Measurements from ENCODE around the gene PACRG.

PACRG gene

DNA sequence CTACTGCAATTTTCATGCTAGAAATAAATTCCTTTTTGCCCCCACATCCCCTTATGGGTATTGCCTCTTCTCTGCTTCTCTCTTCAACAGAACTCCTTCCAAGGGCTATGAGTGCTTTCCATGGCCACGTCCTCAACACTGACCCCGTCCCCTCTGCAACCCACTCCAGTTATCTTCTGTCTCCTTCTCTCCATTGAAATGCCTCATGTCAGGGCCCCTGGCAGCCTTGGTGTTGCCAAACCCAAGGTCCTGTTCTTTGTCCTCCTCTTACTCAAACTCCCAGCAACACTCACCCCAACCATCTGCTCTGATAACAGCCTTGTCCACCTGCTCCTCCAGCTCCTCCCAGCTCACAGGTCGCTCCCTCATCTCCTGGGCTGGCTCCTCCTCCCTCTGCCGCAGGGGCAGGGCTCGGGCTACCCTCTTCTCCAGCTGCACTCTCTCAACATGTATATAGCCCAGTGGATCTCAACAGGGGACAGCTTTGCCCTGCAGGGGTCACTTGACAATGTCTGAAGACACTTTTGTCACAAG lies 490.7 kb downstream of the PACRG start:
- no peak for DNase-seq

DNA sequence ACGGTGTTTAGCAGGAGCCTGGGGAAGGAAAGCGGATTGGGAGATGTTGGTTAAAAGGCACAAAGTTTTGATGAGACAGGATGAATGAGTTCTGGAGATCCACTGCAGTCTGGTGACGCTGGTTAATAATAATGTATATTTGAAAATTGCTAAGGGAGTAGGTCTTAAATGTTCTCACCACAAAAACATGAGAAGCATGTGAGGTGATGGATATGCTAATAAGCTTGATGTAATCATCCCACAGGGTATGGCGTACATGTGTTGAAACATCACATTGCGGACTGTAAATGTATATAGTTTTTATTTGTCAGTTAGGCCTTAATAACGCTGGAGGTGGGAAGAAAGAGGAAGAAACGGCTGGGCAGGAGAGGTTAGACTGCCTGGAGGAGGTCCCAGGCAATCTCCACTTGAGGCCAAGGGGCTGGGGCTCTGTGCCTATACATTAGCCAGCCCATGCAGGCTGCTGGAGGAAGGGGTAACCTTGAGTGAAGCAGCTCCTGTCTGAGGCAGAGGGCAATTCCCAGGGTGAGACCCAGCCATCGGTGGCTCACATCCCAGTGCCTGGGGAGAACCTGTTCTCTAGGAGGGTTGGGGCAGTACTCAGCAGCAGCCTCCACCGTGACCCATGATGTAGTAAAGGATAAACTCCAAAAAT lies 498.5 kb downstream of the PACRG start:
- no peak for DNase-seq

DNA sequence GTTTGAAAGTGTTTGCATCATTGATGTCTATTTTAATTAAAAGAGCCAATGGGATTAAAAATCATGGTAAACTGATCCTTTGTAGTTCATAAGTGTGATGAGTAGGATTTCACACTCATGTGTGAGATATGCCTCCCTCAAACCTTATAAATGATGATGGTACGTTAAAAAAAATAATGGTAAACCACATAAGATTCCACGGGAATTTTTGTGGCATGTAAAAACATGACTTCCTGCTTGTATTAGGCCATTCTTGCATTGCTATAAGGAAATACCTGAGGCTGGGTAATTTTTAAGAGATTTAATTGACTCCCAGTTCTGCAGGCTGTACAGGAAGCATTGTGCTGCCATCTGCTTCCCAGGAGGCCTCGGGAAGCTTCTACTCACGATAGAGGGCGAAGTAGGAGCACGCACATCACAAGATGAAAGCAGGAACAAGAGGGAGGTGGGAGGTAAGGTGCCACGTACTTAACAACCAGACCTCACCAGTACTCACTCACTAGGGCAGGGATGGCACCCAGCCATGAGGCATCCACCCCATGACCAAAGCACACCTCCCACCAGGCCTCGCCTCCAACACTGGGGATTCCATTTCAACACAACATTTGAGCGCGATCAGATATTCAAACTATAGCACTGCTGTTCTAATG lies 499.2 kb downstream of the PACRG start:
- DNase-seq, result no peak

DNA sequence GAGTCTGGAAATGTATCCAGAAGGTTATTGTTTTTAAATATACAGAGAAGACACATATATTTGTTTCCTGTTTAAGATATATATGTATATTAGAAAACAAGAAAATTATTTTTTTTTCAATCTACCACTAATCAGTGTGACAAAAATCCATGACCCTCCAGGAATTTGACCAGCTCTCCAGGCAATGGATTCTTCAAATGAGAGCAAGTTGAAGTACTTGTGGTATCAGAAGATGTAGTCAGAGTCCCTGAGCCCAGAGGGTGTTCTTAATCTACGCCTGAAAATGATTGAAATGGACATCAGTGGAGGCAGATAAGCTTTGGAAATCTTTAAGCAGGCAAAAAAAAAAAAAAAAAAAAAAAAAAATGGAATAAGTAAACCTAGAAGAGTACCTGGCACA lies 500.3 kb downstream of the PACRG start:
- DNase-seq, result no peak

DNA sequence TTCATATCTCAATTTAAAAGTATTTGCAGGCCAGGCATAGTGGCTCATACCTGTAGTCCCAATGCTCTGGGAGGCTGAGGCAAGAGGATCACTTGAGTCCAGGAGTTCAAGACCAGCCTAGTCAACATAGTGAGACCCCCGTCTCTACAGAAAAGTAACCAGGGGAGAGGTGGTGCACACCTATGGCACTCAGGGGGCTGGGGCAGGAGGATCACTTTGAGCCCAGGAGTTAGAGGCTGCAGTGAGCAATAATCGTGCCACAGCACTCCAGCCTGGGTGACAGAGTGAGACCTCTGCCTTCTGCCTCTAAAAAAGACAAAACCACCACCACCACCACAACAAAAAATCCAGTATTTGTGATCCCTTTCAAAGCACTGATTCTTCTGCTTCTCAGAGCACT lies 501.3 kb downstream of the PACRG start:
- no peak for DNase-seq

DNA sequence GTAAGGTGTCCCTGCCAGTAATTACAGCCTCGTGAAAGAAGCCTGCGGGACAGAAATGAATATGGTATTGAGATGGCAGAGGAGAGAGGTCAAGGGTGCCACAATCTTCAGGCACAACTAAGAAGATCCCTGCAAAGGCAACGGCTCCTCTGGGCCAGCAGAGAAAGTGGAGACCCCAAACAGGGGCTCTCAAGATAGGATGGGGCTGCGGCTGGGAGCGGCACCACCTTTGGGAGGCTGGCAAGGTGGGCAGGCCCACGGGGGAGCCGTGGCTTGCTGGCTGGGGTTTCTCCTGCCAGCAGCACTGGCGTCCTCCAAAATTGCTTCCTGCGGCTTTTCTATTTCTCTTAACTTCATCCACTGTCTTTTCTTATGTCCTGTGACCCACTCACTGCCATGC lies 503.1 kb downstream of the PACRG start:
- no peak for DNase-seq

DNA sequence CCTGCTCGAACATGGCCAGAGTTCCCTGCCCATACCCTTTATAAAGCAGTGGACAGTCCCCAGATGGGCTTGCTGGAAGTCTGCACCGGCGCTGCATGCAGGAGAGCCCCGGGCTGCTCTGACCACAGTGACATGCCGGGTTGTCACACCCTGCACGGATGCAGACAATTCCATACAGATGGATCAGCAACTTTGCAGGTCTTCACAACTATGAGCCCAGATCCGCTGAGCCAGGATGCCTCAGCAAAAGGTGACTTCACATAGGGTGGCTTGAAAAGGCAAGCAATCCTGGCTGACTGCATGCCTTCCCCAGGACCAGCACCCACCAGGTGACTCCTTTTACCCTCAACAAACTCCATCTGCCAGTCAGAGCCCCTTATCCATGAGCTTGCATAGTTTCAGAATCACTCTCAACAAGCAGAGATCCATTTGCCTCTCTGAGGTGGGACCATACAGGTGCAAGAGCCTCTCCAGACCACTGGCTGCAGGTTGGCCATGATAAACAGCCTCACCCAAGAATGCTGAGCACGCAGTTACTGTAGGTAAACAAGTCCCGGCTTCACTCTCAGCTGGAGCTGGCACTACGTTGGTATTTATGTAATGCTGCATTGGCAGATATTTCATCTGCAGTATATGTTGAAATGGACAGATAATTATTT lies 503.7 kb downstream of the PACRG start:
- no peak for DNase-seq

DNA sequence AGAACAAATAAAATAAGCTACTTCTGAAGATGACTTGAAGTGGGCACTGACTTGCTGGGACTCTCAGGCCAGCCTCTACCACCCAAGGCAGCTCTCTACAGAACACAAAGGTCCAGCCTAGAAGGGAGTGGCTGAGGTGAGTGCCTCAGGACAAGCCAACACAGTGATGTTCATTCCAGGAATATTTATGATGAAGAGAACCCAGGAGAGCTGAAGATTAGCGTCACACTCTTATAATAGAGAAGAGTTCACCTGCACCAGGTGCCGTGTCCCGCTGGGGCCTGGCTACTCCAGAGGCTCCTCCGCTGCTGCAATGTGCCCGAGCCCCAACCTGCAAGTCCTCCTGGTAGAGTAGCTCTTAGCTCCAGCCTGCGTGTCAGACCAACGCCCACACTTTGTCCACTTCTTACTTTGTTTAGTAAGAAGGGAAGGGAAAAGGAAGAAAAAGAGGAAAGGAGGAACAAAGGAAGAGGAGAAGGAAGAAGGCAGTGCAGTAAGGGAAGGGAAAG lies 504.3 kb downstream of the PACRG start:
- DNase-seq, result no peak

DNA sequence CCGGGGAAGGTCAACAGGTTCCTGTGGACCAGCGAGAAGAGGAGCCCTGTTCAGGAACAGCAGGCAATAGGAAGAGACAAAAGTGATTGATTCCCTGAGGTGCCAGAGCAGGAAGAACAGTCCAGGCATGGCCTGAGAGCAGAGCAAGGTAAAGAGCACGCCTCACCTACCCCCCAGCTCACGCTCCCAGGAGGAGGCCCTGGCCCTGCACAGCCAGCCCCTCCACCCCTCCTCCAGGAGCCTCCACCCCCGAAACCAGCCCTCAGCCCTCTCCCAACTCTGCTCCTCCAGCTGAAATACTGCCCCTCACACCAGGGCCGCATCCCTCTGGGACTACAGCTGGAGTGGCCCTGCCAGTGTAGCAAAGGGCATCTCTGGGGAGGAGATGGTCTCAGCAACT lies 504.9 kb downstream of the PACRG start:
- no peak for DNase-seq

DNA sequence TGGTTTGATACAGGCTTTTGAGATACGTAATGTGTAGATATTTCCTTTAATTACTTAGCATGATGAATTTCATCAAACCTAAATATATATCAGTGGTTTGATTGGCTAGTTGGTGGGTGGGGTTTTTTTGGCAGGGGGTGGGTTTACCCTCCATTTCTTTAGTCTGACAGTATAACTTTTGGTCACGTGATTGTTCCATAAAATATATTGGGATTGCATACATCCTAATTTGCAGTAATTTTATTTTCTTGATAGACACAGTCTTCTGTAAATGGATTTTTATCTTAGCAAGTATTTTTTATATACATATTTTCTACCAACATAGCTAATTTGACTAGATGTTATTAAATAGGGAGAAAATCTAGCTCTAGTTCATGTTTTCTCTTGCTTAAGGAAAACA lies 509.3 kb downstream of the PACRG start:
- DNase-seq, result no peak

DNA sequence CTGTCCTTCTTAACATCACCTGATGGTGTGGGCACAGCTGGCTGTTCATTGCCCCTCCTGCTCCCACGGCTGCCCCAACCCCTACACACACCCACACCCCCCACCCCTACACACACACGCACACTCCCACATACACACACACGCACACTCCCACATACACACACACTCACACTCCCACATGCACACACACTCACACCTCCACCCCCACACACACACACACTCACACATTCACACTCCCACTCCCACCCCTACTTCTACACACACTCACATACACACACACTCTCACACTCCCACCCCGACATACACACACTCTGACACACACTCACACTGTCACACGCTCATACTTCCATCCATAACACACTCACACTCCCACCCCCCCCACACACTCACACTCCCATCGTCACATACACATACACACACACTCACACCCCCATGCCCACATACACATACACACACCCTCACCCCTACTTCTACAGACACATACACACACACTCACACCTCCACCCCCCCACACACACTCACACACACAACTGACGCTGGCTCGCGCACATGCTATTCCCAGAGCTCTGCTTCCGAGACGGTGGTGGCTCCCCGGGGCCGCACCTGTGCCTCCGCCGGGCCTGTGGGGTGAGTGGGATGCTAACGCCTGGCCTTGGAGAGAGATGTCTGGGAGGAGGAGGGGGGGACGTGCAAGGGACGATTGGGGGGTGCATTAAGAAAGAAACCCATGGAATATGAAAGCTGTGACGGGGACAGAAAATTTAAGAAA lies 512.0 kb downstream of the PACRG start:
- no peak for DNase-seq

DNA sequence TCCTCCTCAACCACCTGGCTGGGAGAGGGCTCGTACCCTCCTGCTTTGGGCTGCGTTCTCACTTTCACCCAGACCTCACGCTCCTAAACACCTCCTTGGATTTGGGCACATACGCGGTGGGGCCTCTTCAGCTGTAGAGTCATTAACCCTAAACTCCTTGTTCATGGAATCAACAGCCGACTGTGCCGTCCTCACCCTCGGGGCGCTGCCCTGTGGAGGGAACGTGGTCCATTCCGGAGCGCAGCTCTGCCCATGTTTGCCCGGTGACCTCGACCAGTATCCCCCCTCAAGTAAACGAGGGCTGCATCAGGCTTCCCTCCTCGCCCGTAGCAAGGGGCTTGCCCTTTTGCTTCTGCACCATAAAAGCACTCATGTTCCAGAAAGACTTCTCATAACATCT lies 512.8 kb downstream of the PACRG start:
- no peak for DNase-seq

DNA sequence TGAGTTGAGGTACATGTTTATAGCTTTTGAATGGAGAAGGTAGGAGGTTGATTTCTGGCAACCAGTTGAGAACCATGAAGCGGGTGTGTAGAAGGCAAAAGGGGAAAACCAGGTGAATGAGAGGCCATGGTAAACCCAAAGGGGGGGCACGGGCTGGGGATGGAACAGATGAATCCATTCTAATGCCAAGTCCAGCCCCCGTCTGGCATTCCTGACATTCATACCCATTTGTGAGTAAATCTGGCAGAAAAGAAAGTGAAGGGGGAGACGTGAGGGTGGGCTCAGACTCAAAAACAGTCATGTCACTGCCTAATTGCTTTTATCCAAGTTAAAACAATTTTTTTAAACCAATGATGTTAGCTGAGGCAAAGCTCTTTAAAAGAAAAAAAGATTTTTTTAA lies 513.9 kb downstream of the PACRG start:
- DNase-seq, result no peak

DNA sequence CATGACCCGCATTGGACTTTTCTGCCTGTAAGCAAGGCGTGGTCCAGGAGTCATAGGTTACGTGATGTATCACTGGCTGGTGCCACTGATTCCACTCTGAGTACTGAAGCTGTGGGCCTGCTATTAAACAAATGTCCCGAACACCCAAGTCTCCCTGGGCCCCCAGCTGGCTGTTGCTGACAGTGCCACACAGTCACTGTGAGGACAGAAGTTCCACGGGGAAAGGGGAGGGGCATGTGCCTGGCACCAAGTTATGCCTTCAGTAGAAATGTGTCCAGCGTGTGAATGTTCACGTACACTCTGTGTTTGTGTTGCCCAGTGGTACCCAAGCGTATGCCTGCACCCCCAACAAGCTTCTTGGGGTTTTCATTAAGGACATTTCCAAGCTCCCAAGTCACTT lies 515.3 kb downstream of the PACRG start:
- DNase-seq, result peak; percentile 85

DNA sequence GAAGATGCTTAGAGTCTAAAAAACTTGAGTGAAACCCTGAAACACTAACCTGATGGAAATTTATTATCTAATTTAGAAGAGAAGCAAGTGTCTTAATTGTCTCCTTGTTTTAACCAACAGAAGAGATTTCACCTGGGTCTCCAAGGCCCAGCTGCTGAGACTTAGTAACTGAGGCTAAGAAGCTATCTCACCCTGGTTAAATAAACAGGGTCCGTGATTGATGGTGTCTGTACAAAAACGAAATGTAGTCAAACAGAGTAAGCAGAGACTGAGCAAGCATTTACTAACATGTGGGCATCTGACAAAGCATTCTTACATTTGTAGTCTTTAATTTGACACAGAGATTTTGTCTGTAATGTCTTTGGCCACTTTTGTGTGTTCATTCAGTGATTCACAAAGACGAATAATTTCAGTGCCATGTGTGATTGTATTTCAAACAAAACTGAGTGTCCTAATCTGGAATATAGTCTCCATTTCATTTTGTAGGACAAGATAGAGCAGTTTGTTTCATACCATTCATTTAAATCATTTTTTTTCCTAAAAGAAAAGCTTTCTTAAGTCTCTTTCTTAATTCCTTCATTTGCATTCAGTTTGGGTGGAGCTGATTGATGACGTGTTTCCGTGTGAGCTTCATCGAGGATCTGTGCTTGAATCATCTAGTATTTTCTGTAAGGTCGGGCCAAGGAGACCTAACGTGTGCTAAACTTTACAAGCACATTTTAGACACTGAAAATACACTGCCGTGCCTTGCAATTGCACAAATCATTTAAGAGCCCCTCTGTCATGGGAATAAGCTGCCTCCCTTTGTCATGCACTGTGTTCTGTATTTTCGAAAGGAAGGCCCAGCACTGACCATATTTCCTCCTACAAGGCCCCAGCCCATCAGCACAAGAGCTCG lies 516.2 kb downstream of the PACRG start:
- no peak for DNase-seq

DNA sequence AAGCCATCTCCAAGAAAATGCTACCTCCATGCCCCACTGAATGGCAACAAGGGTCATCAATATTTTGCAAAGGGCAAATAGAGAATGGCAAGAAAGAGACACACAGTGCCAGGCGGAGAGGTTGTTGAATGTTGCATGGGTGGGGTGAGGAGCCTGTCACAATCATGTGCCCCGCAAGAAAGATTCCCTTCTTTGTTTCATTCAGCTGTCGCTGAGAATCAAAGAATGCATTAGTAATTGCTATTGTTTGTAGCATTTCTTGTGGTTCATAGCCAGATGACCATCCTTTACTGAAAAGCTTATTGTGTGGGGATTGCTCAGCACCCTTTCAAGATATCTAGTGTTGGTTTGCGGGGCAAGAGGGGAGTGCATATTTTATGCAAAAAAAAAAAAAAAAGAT lies 520.3 kb downstream of the PACRG start:
- peak; percentile 89 for DNase-seq

DNA sequence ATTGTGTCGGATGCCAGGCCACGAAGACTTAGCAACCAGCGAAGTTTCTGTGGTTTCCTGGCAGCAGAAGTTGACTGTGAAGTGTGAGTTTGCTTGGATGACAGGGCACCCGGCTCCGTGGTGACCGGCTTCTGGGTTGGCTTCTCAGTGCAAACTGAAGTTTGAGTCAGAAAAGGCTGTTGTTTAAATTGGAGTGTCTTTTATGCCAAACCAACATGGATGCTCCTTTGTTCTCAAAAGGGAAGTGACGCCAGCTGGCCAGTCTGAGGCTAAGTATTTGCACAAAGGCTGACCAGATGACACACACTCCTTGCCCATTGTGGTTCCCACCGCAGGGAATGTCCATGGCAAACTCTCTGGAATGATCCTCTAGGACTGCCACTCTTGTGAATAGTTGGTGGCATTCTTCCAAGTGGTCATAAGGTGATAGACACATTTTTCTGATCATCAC lies 521.9 kb downstream of the PACRG start:
- DNase-seq, result peak; percentile 79

DNA sequence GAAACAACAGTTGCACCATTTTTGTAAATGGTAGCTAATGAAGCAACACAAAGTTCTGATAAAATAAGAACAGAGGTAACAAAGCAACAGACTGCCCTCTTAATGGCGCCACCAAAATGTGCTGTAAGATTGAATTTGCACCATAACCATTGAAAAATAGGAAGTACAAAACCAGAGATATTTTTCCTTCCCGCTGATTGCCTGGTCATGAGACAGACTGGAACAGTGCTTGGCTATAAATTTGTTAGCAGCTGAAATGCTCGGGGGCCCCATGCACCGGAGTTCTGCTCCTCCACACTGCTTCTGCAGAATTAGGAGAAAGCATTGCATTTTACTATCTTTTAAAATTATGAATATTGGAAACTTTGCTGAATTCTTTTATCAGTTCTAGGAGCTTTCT lies 522.3 kb downstream of the PACRG start:
- no peak for DNase-seq

DNA sequence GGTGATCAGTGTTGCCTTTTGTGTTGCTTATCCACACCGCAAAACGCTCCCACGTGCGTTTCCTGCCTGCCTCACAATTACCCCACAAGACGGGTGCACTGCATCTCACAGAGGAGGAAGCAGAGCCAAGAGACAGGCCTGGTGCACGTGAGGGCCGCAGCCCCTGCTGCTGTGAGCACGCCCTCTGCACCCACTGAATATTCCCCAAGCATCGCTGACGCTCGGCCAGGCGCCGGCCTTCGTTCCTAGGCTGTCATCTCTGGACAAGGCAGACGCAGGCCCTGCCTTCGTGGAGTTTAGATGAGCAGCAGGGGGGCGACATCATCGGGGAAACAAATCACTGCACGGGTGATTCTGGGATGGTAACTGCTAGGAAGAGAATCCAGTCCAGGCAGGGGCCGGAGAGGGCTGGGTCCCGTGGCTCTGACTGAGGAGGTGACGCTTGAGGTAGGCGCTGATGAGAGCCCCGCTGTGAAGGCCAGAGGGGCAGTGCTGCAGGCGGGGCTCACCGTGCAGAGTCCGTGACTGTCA lies 524.4 kb downstream of the PACRG start:
- DNase-seq, result no peak

DNA sequence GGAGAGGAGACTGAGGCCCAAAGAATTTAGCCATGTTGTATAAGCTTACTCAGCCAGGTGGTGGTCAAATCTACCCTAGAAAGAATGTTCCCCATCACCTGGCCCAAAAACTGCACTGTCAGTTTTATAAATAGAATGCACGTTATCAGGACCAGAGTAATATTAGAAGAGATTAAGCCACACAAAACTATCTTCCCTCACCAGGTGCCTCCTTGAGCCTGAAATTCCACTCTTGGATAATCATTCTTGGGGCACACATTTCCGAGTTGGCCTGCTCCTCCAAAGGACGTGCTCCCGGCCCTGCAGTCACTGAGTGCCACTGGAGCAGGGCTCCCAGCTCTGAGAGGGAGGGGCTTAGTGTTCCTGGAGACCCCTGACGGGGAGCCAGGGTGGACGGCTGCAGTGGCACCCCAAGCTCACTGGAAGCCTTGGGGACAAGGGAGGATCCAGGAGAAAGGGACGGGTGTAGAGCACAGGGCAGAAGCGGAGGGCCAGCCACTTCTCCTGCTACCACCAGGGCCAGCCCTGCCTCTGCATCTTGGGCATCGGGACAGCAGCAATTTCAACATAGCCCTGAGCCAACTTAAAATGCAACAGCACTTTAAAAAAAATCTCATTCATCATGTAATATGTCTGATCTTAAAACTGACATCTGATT lies 525.9 kb downstream of the PACRG start:
- DNase-seq, result no peak

DNA sequence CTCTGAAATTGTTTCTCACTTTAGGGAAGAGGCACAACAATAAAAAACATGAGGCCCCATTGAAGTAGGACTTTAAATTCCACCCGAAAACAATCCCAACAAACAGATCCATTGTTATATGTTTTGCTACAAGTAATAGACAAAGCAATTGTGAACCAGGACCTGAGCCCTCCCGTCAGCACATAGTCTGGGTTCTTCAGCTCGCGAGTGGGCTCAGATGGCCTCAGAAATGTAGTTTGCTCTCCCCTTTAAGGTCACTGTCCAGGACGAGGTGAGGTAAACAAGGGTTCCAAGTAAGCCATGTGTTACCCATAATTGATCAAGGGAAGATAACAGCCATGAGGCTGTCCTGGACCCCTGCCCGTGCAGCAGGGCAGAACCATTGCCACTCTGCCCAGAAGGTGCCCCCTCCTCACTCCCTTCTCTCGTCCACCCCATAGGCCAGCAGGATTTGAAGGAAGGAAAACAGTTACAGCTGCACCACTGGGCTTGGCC lies 526.6 kb downstream of the PACRG start:
- peak; percentile 83 for DNase-seq
